NCI-H1436 treated with DMSO at 0.1 percent for 48 hours (cell line): Measurements from ENCODE around the gene PNLIP.

Experiments used
- DNase-seq: peaks from one replicate; lab custom pipeline; 2025; lab: John Stamatoyannopoulos, UW

Gene PNLIP

GRCh38 chr10:116587878-116588591, 42.3 kb downstream of the PNLIP start:
- no peak for DNase-seq

GRCh38 chr10:116588995-116589394, 43.3 kb downstream of the PNLIP start:
- DNase-seq: no peak

GRCh38 chr10:116589926-116590325, 44.2 kb downstream of the PNLIP start:
- no peak for DNase-seq

GRCh38 chr10:116590590-116591444, 45.1 kb downstream of the PNLIP start, which contains the start of gene PNLIPRP1:
Gene PNLIPRP1, plus strand, starts transcription at chr10:116590959. Its CDS starts 171 bp downstream, at chr10:116591130.
- DNase-seq: no peak

GRCh38 chr10:116593139-116593740, 47.5 kb downstream of the PNLIP start:
- no peak for DNase-seq

GRCh38 chr10:116594525-116595035, 48.8 kb downstream of the PNLIP start:
- no peak for DNase-seq

GRCh38 chr10:116596062-116596461, 50.3 kb downstream of the PNLIP start:
- DNase-seq: no peak

GRCh38 chr10:116597543-116597942, 51.8 kb downstream of the PNLIP start:
- DNase-seq: no peak

- no peak for DNase-seq
Measured at GRCh38 chr10:116598329-116598728, 52.6 kb downstream of the PNLIP start.

GRCh38 chr10:116599991-116600390, 54.3 kb downstream of the PNLIP start:
- no peak for DNase-seq

- no peak for DNase-seq
Measured at GRCh38 chr10:116602648-116603400, 57.1 kb downstream of the PNLIP start.

- no peak for DNase-seq
Measured at GRCh38 chr10:116606061-116606483, 60.3 kb downstream of the PNLIP start.

GRCh38 chr10:116607336-116607735, 61.6 kb downstream of the PNLIP start:
- DNase-seq: no peak

GRCh38 chr10:116608686-116609594, 63.2 kb downstream of the PNLIP start:
- DNase-seq: no peak

- DNase-seq: no peak
Measured at GRCh38 chr10:116610443-116611152, 64.9 kb downstream of the PNLIP start.

GRCh38 chr10:116611153-116611545, 65.4 kb downstream of the PNLIP start:
- DNase-seq: no peak

- DNase-seq: no peak
Measured at GRCh38 chr10:116612107-116612769, 66.5 kb downstream of the PNLIP start.

- DNase-seq: no peak
Measured at GRCh38 chr10:116613471-116613870, 67.7 kb downstream of the PNLIP start.

GRCh38 chr10:116614796-116615195, 69.1 kb downstream of the PNLIP start:
- no peak for DNase-seq
